GM18508 (cell line): ENCODE measurements around the gene SORL1.
"Not testable (repeated sequence)": the region's sequence is repeated elsewhere in the genome, so short reads cannot be mapped to it uniquely, and the experiment has no call there.

ENCODE experiments used
- ATAC-seq: cut with Tn5 transposase; IDR thresholded peaks from one replicate; pipeline ENCODE4 v1.9.1; 2021; ENCODE audit warnings: moderate number of reproducible peaks; ENCODE audit not compliant: insufficient read depth, unreplicated experiment

Gene SORL1

GRCh38 chr11:121494355-121495099 lies 42.4 kb downstream of the SORL1 start:
- ATAC-seq, result no peak

- no peak for ATAC-seq
Measured at GRCh38 chr11:121497176-121497998, 45.3 kb downstream of the SORL1 start.

- ATAC-seq, result no peak
Measured at GRCh38 chr11:121499405-121499804, 47.3 kb downstream of the SORL1 start.

- ATAC-seq, result no peak
Measured at GRCh38 chr11:121500275-121500674, 48.2 kb downstream of the SORL1 start.

- ATAC-seq, result no peak
Measured at GRCh38 chr11:121500717-121501116, 48.6 kb downstream of the SORL1 start.

GRCh38 chr11:121503051-121503450 lies 50.9 kb downstream of the SORL1 start:
- no peak for ATAC-seq

GRCh38 chr11:121506237-121506636 lies 54.1 kb downstream of the SORL1 start:
- ATAC-seq, result not testable (repeated sequence)

GRCh38 chr11:121508449-121508848 lies 56.3 kb downstream of the SORL1 start:
- no peak for ATAC-seq

GRCh38 chr11:121510438-121510837 lies 58.3 kb downstream of the SORL1 start:
- no peak for ATAC-seq

GRCh38 chr11:121512468-121513465 lies 60.7 kb downstream of the SORL1 start:
- no peak for ATAC-seq

GRCh38 chr11:121513807-121514206 lies 61.7 kb downstream of the SORL1 start:
- no peak for ATAC-seq

- ATAC-seq, result no peak
Measured at GRCh38 chr11:121514432-121515334, 62.6 kb downstream of the SORL1 start.

- ATAC-seq, result no peak
Measured at GRCh38 chr11:121515335-121515671, 63.2 kb downstream of the SORL1 start.

- no peak for ATAC-seq
Measured at GRCh38 chr11:121517996-121518395, 65.9 kb downstream of the SORL1 start.

- ATAC-seq, result no peak
Measured at GRCh38 chr11:121520243-121521144, 68.4 kb downstream of the SORL1 start.

- no peak for ATAC-seq
Measured at GRCh38 chr11:121521145-121522042, 69.3 kb downstream of the SORL1 start.
